WTC11 (cell line): Measurements from ENCODE around the gene GAB2. TPM values are rescaled to one million over a fixed set of nuclear protein-coding genes. Genes with fewer than 3 reads are reported as not detected.

Source experiments
- ATAC-seq: fragments of 200-7000 bp; cut with Tn5 transposase; 2 replicates; pipeline ENCODE4 v1.10.0; 2021; ENCODE audit warnings: mild to moderate bottlenecking, moderate library complexity
- CTCF ChIA-PET: fragments of 300-600 bp; sonication (Branson Sonifier 250); formaldehyde crosslinking; loops from one replicate; lab custom pipeline; 2021; ENCODE audit warnings: antibody characterized with exemption; lab: Charles Lee
- POLR2A ChIA-PET: fragments of 350-600 bp; sonication (Branson Sonifier 250); formaldehyde crosslinking; loops from one replicate; lab custom pipeline; 2021; ENCODE audit warnings: antibody characterized with exemption; lab: Charles Lee
- DNase-seq: peaks from one replicate; pipeline ENCODE4 v3.0.0; 2021; ENCODE audit warnings: low spot score
- H3K27ac Mint-ChIP-seq: 2 replicates; pipeline ENCODE4 v1.8.0; 2021; ENCODE audit warnings: mixed read lengths
- H3K27me3 Mint-ChIP-seq: 2 replicates; pipeline ENCODE4 v1.8.0; 2021; ENCODE audit warnings: low read depth, mild to moderate bottlenecking, moderate library complexity, mixed read lengths
- H3K36me3 Mint-ChIP-seq: 2 replicates; pipeline ENCODE4 v1.8.0; 2021; ENCODE audit warnings: mixed read lengths
- H3K4me1 Mint-ChIP-seq: 2 replicates; pipeline ENCODE4 v1.8.0; 2022; ENCODE audit warnings: mixed read lengths
- H3K4me3 Mint-ChIP-seq: 2 replicates; pipeline ENCODE4 v1.8.0; 2021; ENCODE audit warnings: mild to moderate bottlenecking, moderate library complexity, mixed read lengths
- H3K9me3 Mint-ChIP-seq: 2 replicates; pipeline ENCODE4 v1.8.0; 2021; ENCODE audit warnings: mixed read lengths
- ATF1 ChIP-seq: sonication (generic); formaldehyde crosslinking; IDR thresholded peaks from 2 replicates; pipeline ENCODE4 v1.8.1; 2023; ENCODE audit warnings: mild to moderate bottlenecking, moderate library complexity, missing genetic modification reagents
- CREM ChIP-seq: sonication (generic); formaldehyde crosslinking; IDR thresholded peaks from 2 replicates; pipeline ENCODE4 v1.8.1; 2022; ENCODE audit warnings: mild to moderate bottlenecking, missing genetic modification reagents, moderate library complexity
- ETV6 ChIP-seq: sonication (generic); formaldehyde crosslinking; IDR thresholded peaks from 2 replicates; pipeline ENCODE4 v1.8.1; 2022; ENCODE audit warnings: mild to moderate bottlenecking, missing genetic modification reagents
- GABPB1 ChIP-seq: sonication (generic); formaldehyde crosslinking; IDR thresholded peaks from 2 replicates; pipeline ENCODE4 v1.8.1; 2023; ENCODE audit warnings: mild to moderate bottlenecking, missing genetic modification reagents
- GRHL2 ChIP-seq: fragments of 250-450 bp; sonication (Bioruptor Pico); IDR thresholded peaks from 2 replicates; pipeline ENCODE4 v1.8.0; 2022; ENCODE audit warnings: mild to moderate bottlenecking, moderate library complexity; ENCODE audit not compliant: insufficient replicate concordance, severe bottlenecking
- IRF2 ChIP-seq: sonication (generic); formaldehyde crosslinking; IDR thresholded peaks from 2 replicates; pipeline ENCODE4 v1.8.0; 2022; ENCODE audit warnings: low read depth, missing genetic modification reagents, borderline replicate concordance
- NFATC4 ChIP-seq: fragments of 250-450 bp; sonication (Bioruptor Pico); IDR thresholded peaks from 2 replicates; pipeline ENCODE4 v1.9.0; 2021; ENCODE audit warnings: mild to moderate bottlenecking
- OVOL2 ChIP-seq: fragments of 250-450 bp; sonication (Bioruptor Pico); IDR thresholded peaks from 2 replicates; pipeline ENCODE4 v1.9.0; 2021; ENCODE audit warnings: mild to moderate bottlenecking, borderline replicate concordance
- PRRX2 ChIP-seq: fragments of 250-450 bp; sonication (Bioruptor Pico); IDR thresholded peaks from 2 replicates; pipeline ENCODE4 v1.8.0; 2021; ENCODE audit warnings: mild to moderate bottlenecking
- SMAD3 ChIP-seq: sonication (generic); formaldehyde crosslinking; IDR thresholded peaks from 2 replicates; pipeline ENCODE4 v1.8.0; 2022; ENCODE audit warnings: missing genetic modification reagents, mild to moderate bottlenecking, borderline replicate concordance
- SMAD4 ChIP-seq: sonication (generic); formaldehyde crosslinking; IDR thresholded peaks from 2 replicates; pipeline ENCODE4 v1.8.0; 2022; ENCODE audit warnings: mild to moderate bottlenecking, missing genetic modification reagents
- SP1 ChIP-seq: sonication (generic); formaldehyde crosslinking; conservative IDR thresholded peaks from 2 replicates; pipeline ENCODE4 v1.8.1; 2022; ENCODE audit warnings: missing genetic modification reagents
- ZBTB21 ChIP-seq: sonication (generic); formaldehyde crosslinking; IDR thresholded peaks from 2 replicates; pipeline ENCODE4 v1.8.1; 2023; ENCODE audit warnings: mild to moderate bottlenecking, missing genetic modification reagents, borderline replicate concordance
- ZNF416 ChIP-seq: fragments of 250-450 bp; sonication (Bioruptor Pico); IDR thresholded peaks from 2 replicates; pipeline ENCODE4 v1.9.0; 2021; ENCODE audit warnings: mild to moderate bottlenecking, inconsistent platforms
- total RNA-seq: library from RNA; stranded (reverse); gene quantifications from 3 replicates; pipeline ENCODE4 v1.2.3, GENCODE V29; 2021
- TF ChIP-seq, protein P1 (sequence below): sonication (generic); formaldehyde crosslinking; IDR thresholded peaks from 2 replicates; pipeline ENCODE4 v1.8.1; 2023; ENCODE audit warnings: mild to moderate bottlenecking, missing genetic modification reagents, moderate library complexity
- TF ChIP-seq, protein P2 (sequence below): sonication (generic); formaldehyde crosslinking; IDR thresholded peaks from 2 replicates; pipeline ENCODE4 v1.8.1; 2023; ENCODE audit warnings: mild to moderate bottlenecking, missing genetic modification reagents
- TF ChIP-seq, protein P3 (sequence below): sonication (generic); formaldehyde crosslinking; IDR thresholded peaks from 2 replicates; pipeline ENCODE4 v1.8.0; 2023; ENCODE audit warnings: missing genetic modification reagents
- TF ChIP-seq, protein P4 (sequence below): sonication (generic); formaldehyde crosslinking; IDR thresholded peaks from 2 replicates; pipeline ENCODE4 v1.8.0; 2022; ENCODE audit warnings: mild to moderate bottlenecking, missing genetic modification reagents
- TF ChIP-seq, protein P5 (sequence below): fragments of 250-450 bp; sonication (Bioruptor Pico); IDR thresholded peaks from 2 replicates; pipeline ENCODE4 v1.9.0; 2021; ENCODE audit warnings: mild to moderate bottlenecking, borderline replicate concordance

GAB2 gene
- total RNA-seq, 1 experiment from 2014 or later, result 10.6 TPM

DNA sequence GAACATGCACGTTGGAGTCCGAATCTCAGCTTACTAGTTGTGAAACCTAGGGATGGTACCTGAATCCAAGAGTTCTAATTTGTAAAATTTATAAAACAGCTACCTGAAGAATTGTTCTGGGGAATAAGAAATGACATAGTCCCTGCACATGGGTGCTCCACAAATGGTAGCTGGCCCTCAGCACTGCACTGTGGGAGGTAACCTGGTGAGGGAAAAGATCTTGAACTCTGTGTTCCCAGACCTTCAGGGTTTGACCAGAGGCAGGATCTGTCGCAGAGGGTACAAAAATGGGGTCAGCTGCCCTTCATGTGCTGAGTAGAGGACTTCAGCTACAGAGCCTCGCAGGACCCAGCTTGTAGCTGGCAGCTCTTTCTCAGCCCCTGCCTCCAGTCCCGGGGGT lies 155.4 kb downstream of the GAB2 start (continued):
- TF ChIP-seq GRHL2 (CRISPR knock-in tag), result no peak
- TF ChIP-seq, protein P1, sequence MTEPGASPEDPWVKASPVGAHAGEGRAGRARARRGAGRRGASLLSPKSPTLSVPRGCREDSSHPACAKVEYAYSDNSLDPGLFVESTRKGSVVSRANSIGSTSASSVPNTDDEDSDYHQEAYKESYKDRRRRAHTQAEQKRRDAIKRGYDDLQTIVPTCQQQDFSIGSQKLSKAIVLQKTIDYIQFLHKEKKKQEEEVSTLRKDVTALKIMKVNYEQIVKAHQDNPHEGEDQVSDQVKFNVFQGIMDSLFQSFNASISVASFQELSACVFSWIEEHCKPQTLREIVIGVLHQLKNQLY (CRISPR knock-in tag), result no peak
- no peak for TF ChIP-seq PRRX2 (CRISPR knock-in tag)

DNA sequence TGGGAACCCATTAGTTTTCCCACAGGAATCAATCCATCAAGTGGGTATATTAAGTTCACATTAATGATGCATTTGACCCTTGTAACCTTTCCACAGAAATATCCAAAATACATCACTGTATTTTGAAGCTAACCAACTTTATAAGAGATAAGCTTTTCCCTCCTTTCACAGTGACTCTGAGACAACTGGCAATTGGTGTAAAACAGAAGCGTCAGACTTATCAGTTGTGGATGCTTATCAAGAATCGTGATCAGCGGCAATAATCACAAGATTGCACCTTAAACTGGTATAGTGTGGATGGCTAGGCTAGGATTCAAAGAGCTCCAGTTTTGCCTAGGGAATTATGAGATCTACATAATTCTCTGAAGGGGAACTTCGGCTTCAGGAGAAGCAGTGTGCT lies 155.8 kb downstream of the GAB2 start:
- CTCF ChIA-PET, result interaction anchor here (1.0 to 2.5 kb wide), 4 partner anchors 10 to 303 kb away, joined by 3 to 7 read pairs (median 4); partner anchors contain the start of genes KCTD21 and USP35
- no peak for ATAC-seq

More for the DNA sequence above, 155.8 kb downstream of the GAB2 start:
- Mint-ChIP-seq H3K4me3 (no peak overlapping the region), H3K27ac (no peak overlapping the region), H3K9me3 (no peaks in the 10 kb centered on the region), H3K4me1 (peaks cover 12% of the 10 kb centered on the region), H3K36me3 (no peaks in the 10 kb centered on the region), H3K27me3 (no peaks in the 10 kb centered on the region; the same call in 1 of the 2 replicates)
- TF ChIP-seq SMAD4 (no peak), IRF2 (CRISPR knock-in tag) (no peak), OVOL2 (CRISPR knock-in tag) (no peak), SMAD3 (CRISPR knock-in tag) (no peak), ZBTB21 (CRISPR knock-in tag) (no peak), CREM (CRISPR knock-in tag) (no peak), ETV6 (CRISPR knock-in tag) (no peak), GABPB1 (CRISPR knock-in tag) (no peak), NFATC4 (CRISPR knock-in tag) (no peak), SP1 (CRISPR knock-in tag) (no peak), ZNF416 (no peak), ATF1 (CRISPR knock-in tag) (no peak), PRRX2 (CRISPR knock-in tag) (no peak)
- TF ChIP-seq, protein P2, sequence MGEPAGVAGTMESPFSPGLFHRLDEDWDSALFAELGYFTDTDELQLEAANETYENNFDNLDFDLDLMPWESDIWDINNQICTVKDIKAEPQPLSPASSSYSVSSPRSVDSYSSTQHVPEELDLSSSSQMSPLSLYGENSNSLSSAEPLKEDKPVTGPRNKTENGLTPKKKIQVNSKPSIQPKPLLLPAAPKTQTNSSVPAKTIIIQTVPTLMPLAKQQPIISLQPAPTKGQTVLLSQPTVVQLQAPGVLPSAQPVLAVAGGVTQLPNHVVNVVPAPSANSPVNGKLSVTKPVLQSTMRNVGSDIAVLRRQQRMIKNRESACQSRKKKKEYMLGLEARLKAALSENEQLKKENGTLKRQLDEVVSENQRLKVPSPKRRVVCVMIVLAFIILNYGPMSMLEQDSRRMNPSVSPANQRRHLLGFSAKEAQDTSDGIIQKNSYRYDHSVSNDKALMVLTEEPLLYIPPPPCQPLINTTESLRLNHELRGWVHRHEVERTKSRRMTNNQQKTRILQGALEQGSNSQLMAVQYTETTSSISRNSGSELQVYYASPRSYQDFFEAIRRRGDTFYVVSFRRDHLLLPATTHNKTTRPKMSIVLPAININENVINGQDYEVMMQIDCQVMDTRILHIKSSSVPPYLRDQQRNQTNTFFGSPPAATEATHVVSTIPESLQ, result no peak
- TF ChIP-seq, protein P3, sequence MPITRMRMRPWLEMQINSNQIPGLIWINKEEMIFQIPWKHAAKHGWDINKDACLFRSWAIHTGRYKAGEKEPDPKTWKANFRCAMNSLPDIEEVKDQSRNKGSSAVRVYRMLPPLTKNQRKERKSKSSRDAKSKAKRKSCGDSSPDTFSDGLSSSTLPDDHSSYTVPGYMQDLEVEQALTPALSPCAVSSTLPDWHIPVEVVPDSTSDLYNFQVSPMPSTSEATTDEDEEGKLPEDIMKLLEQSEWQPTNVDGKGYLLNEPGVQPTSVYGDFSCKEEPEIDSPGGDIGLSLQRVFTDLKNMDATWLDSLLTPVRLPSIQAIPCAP (CRISPR knock-in tag), result no peak
- TF ChIP-seq, protein P4, sequence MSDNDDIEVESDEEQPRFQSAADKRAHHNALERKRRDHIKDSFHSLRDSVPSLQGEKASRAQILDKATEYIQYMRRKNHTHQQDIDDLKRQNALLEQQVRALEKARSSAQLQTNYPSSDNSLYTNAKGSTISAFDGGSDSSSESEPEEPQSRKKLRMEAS (CRISPR knock-in tag), result no peak
- TF ChIP-seq, protein P5, sequence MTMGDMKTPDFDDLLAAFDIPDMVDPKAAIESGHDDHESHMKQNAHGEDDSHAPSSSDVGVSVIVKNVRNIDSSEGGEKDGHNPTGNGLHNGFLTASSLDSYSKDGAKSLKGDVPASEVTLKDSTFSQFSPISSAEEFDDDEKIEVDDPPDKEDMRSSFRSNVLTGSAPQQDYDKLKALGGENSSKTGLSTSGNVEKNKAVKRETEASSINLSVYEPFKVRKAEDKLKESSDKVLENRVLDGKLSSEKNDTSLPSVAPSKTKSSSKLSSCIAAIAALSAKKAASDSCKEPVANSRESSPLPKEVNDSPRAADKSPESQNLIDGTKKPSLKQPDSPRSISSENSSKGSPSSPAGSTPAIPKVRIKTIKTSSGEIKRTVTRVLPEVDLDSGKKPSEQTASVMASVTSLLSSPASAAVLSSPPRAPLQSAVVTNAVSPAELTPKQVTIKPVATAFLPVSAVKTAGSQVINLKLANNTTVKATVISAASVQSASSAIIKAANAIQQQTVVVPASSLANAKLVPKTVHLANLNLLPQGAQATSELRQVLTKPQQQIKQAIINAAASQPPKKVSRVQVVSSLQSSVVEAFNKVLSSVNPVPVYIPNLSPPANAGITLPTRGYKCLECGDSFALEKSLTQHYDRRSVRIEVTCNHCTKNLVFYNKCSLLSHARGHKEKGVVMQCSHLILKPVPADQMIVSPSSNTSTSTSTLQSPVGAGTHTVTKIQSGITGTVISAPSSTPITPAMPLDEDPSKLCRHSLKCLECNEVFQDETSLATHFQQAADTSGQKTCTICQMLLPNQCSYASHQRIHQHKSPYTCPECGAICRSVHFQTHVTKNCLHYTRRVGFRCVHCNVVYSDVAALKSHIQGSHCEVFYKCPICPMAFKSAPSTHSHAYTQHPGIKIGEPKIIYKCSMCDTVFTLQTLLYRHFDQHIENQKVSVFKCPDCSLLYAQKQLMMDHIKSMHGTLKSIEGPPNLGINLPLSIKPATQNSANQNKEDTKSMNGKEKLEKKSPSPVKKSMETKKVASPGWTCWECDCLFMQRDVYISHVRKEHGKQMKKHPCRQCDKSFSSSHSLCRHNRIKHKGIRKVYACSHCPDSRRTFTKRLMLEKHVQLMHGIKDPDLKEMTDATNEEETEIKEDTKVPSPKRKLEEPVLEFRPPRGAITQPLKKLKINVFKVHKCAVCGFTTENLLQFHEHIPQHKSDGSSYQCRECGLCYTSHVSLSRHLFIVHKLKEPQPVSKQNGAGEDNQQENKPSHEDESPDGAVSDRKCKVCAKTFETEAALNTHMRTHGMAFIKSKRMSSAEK (CRISPR knock-in tag), result no peak
- TF ChIP-seq, protein P1 (CRISPR knock-in tag), result no peak
- POLR2A ChIA-PET, result no interaction called here
- DNase-seq, result no peak
